HepG2 (cell line): ENCODE data around the gene SPOP. TPM values are rescaled to one million over a fixed set of nuclear protein-coding genes. Genes with fewer than 3 reads are reported as not detected.

Source experiments
- CEBPB ChIP-seq: IDR thresholded peaks from 2 replicates; pipeline ENCODE4 v1.6.1; 2011; ENCODE audit warnings: low read depth, low read length, improper control_type of control experiment, borderline replicate concordance
- HDAC2 ChIP-seq: sonication (generic); formaldehyde crosslinking; IDR thresholded peaks from 2 replicates; pipeline ENCODE4 v1.4.0; 2020; ENCODE audit warnings: missing genetic modification reagents
- KLF13 ChIP-seq: sonication (generic); formaldehyde crosslinking; IDR thresholded peaks from 2 replicates; pipeline ENCODE4 v1.4.0; 2020; ENCODE audit warnings: mild to moderate bottlenecking, missing genetic modification reagents
- KLF16 ChIP-seq, 2 experiments: sonication (generic) in 1 of 2; formaldehyde crosslinking in 1 of 2; IDR thresholded peaks; 2 replicates each; pipeline versions ENCODE4 v1.6.1 to v1.8.0; 2016 to 2023; ENCODE audit warnings: missing genetic modification reagents in 2 of 2, missing compliant biosample characterization in 1 of 2
- MAFF ChIP-seq: IDR thresholded peaks from 2 replicates; pipeline ENCODE4 v1.6.1; 2011; ENCODE audit warnings: low read depth, low read length, improper control_type of control experiment
- MYC ChIP-seq: sonication (generic); formaldehyde crosslinking; IDR thresholded peaks from 2 replicates; pipeline ENCODE4 v1.9.0; 2021; ENCODE audit warnings: missing genetic modification reagents, borderline replicate concordance
- NFIC ChIP-seq: IDR thresholded peaks from 2 replicates; pipeline ENCODE4 v1.6.1; 2012; ENCODE audit warnings: mild to moderate bottlenecking, low read length, inconsistent platforms
- POLR2A ChIP-seq, 2 experiments: IDR thresholded peaks; 2 replicates each; pipeline ENCODE4 v1.6.1; 2011; ENCODE audit warnings: low read depth in 2 of 2, low read length in 2 of 2, mild to moderate bottlenecking in 1 of 2, moderate library complexity in 1 of 2; ENCODE audit not compliant: insufficient read depth in 1 of 2
- POLR2AphosphoS5 ChIP-seq: IDR thresholded peaks from 2 replicates; pipeline ENCODE4 v1.6.1; 2012; ENCODE audit warnings: low read depth, low read length
- RBM22 ChIP-seq: fragments of 200-400 bp; formaldehyde crosslinking; optimal IDR thresholded peaks from 2 replicates; pipeline ENCODE3; 2017; ENCODE audit warnings: mild to moderate bottlenecking, low read length, moderate library complexity
- SOX5 ChIP-seq: IDR thresholded peaks from 2 replicates; pipeline ENCODE4 v1.6.1; 2016; ENCODE audit warnings: borderline replicate concordance
- THAP11 ChIP-seq: IDR thresholded peaks from 2 replicates; pipeline ENCODE4 v1.6.1; 2016; ENCODE audit warnings: missing biosample characterization, missing genetic modification reagents
- ZBTB8A ChIP-seq: sonication (generic); formaldehyde crosslinking; IDR thresholded peaks from 2 replicates; pipeline ENCODE4 v1.4.0; 2020; ENCODE audit warnings: mild to moderate bottlenecking, low read depth, missing genetic modification reagents, borderline replicate concordance
- ZNF17 ChIP-seq: sonication (generic); formaldehyde crosslinking; IDR thresholded peaks from 2 replicates; pipeline ENCODE4 v1.5.0; 2020; ENCODE audit warnings: mild to moderate bottlenecking, missing genetic modification reagents
- ZNF44 ChIP-seq: sonication (generic); formaldehyde crosslinking; IDR thresholded peaks from 2 replicates; pipeline ENCODE4 v1.5.1; 2020; ENCODE audit warnings: mild to moderate bottlenecking, missing genetic modification reagents
- ZNF460 ChIP-seq: sonication (generic); formaldehyde crosslinking; IDR thresholded peaks from 2 replicates; pipeline ENCODE4 v1.5.1; 2020; ENCODE audit warnings: missing genetic modification reagents, mild to moderate bottlenecking, borderline replicate concordance
- ZNF7 ChIP-seq: IDR thresholded peaks from 2 replicates; pipeline ENCODE4 v1.6.1; 2016; ENCODE audit warnings: missing biosample characterization, missing genetic modification reagents
- ZNF747 ChIP-seq: sonication (generic); formaldehyde crosslinking; IDR thresholded peaks from 2 replicates; pipeline ENCODE4 v1.8.1; 2023; ENCODE audit warnings: missing genetic modification reagents, mild to moderate bottlenecking, borderline replicate concordance
- ZNF816 ChIP-seq: sonication (generic); formaldehyde crosslinking; IDR thresholded peaks from 2 replicates; pipeline ENCODE4 v1.8.0; 2022; ENCODE audit warnings: missing genetic modification reagents, mild to moderate bottlenecking, borderline replicate concordance
- polyA plus RNA-seq, 8 experiments: library from polyadenylated mRNA; depleted of rRNA in 3 of 8; stranded (reverse) in 7 of 8; unstranded in 1 of 8; fragments of >200 nt; fragmentation: Illumina TruSeq in 4 of 8; extraction: Trizol in 4 of 8; gene quantifications; 2 replicates each; pipeline versions ENCODE4 v1.2.1 to v1.2.3, GENCODE V29; 2011 to 2016; ENCODE audit warnings: low read depth in 4 of 8, missing spikeins in 1 of 8, mixed read lengths in 1 of 8; ENCODE audit not compliant: insufficient read depth in 1 of 8
- total RNA-seq, 5 experiments: library from RNA; depleted of rRNA; stranded (reverse); fragments of >200 nt; fragmentation: Illumina TruSeq; extraction: Trizol; gene quantifications; 2 replicates each; pipeline ENCODE4 v1.2.3, GENCODE V29; 2016; ENCODE audit warnings: low read depth in 1 of 5
- TF ChIP-seq, protein P1 (sequence below), 2 experiments: sonication (generic) in 1 of 2; formaldehyde crosslinking in 1 of 2; IDR thresholded peaks; 2 replicates each; pipeline versions ENCODE4 v1.4.0 to v1.6.1; 2018 to 2020; ENCODE audit warnings: missing genetic modification reagents in 2 of 2, borderline replicate concordance in 1 of 2, low read depth in 1 of 2, mild to moderate bottlenecking in 1 of 2, missing biosample characterization in 1 of 2
- TF ChIP-seq, protein P2 (sequence below): sonication (generic); formaldehyde crosslinking; IDR thresholded peaks from 2 replicates; pipeline ENCODE4 v1.5.0; 2020; ENCODE audit warnings: missing genetic modification reagents
- TF ChIP-seq, protein P3 (sequence below): sonication (generic); formaldehyde crosslinking; IDR thresholded peaks from 2 replicates; pipeline ENCODE4 v1.4.0; 2020; ENCODE audit warnings: missing genetic modification reagents
- TF ChIP-seq, protein P4 (sequence below): sonication (generic); formaldehyde crosslinking; IDR thresholded peaks from 2 replicates; pipeline ENCODE4 v1.8.0; 2022; ENCODE audit warnings: missing genetic modification reagents, mild to moderate bottlenecking, inconsistent platforms, borderline replicate concordance

The SPOP gene
- total and polyA plus RNA-seq, 2 of the 13 experiments (the other 11 are each of a cell fraction or from before 2014, with no cell fraction given) = 52.8 to 60.8 TPM

DNA sequence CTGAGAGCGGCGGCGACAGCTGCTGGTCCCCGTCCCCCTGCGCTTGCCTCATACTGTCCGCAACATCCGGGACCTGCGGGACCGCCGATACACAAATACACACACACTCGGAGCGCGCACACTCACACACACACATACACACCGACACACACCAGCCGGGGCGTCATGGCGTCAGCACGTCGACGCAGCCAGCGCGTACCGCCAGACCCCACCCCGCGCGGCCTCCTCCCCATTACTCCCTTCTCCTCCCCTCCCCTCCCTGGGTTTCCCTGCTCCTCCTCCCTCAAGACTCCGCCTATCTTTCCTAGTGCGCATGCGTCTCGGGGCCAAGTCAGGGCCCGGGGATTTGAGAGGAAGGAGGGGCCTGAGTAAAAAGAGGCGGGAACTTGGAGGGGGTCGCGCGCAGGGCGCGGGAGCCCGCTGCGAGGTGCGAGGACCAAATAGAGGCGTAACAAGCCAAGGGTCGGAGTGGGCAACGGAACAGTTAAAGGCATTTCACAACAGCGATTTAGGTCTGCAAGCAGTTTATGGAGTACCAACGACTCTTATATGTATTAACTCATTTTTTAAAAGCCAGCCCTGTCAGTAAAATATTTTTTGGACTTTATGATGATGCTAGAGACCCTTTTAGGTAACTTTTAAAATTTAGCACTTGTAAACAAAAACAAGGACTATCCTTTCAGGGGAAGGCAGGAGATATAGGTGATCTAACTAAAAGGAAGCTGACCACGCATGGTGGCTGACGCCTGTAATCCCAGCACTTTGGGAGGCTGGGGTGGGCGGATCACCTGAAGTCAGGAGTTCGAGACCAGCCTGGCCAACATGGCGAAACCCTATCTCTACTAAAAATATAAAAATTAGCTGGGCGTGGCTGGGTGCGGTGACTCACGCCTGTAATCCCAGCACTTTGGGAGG, at the start of gene SPOP (continued):
- TF ChIP-seq, protein P1, sequence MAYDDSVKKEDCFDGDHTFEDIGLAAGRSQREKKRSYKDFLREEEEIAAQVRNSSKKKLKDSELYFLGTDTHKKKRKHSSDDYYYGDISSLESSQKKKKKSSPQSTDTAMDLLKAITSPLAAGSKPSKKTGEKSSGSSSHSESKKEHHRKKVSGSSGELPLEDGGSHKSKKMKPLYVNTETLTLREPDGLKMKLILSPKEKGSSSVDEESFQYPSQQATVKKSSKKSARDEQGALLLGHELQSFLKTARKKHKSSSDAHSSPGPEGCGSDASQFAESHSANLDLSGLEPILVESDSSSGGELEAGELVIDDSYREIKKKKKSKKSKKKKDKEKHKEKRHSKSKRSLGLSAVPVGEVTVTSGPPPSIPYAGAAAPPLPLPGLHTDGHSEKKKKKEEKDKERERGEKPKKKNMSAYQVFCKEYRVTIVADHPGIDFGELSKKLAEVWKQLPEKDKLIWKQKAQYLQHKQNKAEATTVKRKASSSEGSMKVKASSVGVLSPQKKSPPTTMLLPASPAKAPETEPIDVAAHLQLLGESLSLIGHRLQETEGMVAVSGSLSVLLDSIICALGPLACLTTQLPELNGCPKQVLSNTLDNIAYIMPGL (CRISPR knock-in tag; IDR thresholded peaks at IDR 0.05; ENCODE audit: borderline replicate concordance in 1 of 2, low read depth in 1 of 2) = peak; percentile 88 to 96
- peak; percentile 49 to 96; a peak in 2 of 4 replicates for TF ChIP-seq KLF16 (CRISPR knock-in tag; IDR thresholded peaks at IDR 0.05)
- TF ChIP-seq, protein P2, sequence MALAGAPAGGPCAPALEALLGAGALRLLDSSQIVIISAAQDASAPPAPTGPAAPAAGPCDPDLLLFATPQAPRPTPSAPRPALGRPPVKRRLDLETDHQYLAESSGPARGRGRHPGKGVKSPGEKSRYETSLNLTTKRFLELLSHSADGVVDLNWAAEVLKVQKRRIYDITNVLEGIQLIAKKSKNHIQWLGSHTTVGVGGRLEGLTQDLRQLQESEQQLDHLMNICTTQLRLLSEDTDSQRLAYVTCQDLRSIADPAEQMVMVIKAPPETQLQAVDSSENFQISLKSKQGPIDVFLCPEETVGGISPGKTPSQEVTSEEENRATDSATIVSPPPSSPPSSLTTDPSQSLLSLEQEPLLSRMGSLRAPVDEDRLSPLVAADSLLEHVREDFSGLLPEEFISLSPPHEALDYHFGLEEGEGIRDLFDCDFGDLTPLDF (CRISPR knock-in tag) = peak; percentile 96
- TF ChIP-seq CEBPB = peak; percentile 85
- TF ChIP-seq, protein P3, sequence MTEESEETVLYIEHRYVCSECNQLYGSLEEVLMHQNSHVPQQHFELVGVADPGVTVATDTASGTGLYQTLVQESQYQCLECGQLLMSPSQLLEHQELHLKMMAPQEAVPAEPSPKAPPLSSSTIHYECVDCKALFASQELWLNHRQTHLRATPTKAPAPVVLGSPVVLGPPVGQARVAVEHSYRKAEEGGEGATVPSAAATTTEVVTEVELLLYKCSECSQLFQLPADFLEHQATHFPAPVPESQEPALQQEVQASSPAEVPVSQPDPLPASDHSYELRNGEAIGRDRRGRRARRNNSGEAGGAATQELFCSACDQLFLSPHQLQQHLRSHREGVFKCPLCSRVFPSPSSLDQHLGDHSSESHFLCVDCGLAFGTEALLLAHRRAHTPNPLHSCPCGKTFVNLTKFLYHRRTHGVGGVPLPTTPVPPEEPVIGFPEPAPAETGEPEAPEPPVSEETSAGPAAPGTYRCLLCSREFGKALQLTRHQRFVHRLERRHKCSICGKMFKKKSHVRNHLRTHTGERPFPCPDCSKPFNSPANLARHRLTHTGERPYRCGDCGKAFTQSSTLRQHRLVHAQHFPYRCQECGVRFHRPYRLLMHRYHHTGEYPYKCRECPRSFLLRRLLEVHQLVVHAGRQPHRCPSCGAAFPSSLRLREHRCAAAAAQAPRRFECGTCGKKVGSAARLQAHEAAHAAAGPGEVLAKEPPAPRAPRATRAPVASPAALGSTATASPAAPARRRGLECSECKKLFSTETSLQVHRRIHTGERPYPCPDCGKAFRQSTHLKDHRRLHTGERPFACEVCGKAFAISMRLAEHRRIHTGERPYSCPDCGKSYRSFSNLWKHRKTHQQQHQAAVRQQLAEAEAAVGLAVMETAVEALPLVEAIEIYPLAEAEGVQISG (CRISPR knock-in tag) = peak; percentile 82
- TF ChIP-seq KLF13 (CRISPR knock-in tag) = 0 out of 2 replicates have a peak, but pooled peaks have one; percentile 41
- peak; percentile 90 for TF ChIP-seq THAP11 (CRISPR knock-in tag)
- peak; percentile 24; the same call in 1 of the 2 replicates for TF ChIP-seq ZNF7 (CRISPR knock-in tag)
- TF ChIP-seq SOX5 (CRISPR knock-in tag) = peak; percentile 69
- TF ChIP-seq ZBTB8A (CRISPR knock-in tag) = 0 out of 2 replicates have a peak, but pooled peaks have one; percentile 44
- TF ChIP-seq ZNF816 (CRISPR knock-in tag) = peak; percentile 98
- 0 out of 2 replicates have a peak, but pooled peaks have one; percentile 77 for TF ChIP-seq MYC (CRISPR knock-in tag)
- TF ChIP-seq ZNF460 (CRISPR knock-in tag) = peak; percentile 38; the same call in 1 of the 2 replicates
- TF ChIP-seq, protein P4, sequence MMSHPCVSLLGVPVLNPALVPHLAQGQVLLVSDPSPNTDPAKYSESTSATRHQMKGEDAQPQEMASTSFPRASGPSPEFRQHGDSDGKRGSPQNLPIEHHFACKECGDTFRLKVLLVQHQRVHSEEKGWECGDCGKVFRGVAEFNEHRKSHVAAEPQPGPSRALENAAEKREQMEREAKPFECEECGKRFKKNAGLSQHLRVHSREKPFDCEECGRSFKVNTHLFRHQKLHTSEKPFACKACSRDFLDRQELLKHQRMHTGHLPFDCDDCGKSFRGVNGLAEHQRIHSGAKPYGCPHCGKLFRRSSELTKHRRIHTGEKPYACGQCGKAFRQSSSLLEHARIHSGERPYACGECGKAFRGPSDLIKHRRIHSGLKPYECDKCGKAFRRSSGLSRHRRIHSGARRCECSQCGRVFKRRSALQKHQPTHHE (CRISPR knock-in tag) = peak; percentile 99
- peak; percentile 98 for TF ChIP-seq ZNF44
- peak; percentile 99 for TF ChIP-seq ZNF747 (CRISPR knock-in tag)
- TF ChIP-seq HDAC2 (CRISPR knock-in tag) = peak; percentile 95
- TF ChIP-seq ZNF17 (CRISPR knock-in tag) = no peak
- no peak for TF ChIP-seq RBM22
- peak; percentile 76 for TF ChIP-seq POLR2AphosphoS5
- no peak for TF ChIP-seq NFIC
- TF ChIP-seq POLR2A (IDR thresholded peaks at IDR 0.05; ENCODE audit: insufficient read depth in 1 of 2, low read depth in 2 of 2, low read length in 2 of 2) = peak; percentile 56 to 81
- no peak for TF ChIP-seq MAFF
